T-helper 17 cell (primary cell): ENCODE data around the gene TK1. TPM values are rescaled to one million over a fixed set of nuclear protein-coding genes. Genes with fewer than 3 reads are reported as not detected.

ENCODE experiments used
- ATAC-seq: fragments of 150-1000 bp; cut with Tn5 transposase; 2 replicates; pipeline ENCODE4 v1.10.0; 2021; ENCODE audit warnings: mild to moderate bottlenecking, moderate library complexity
- DNase-seq, 3 donors: peaks; one replicate each; pipeline versions ENCODE4 v3.0.0 to v3.0.0-alpha.2; 2020 to 2021
- H3K9me3 ChIP-seq: one replicate; pipeline ENCODE4 v1.7.0; 2013; ENCODE audit warnings: low read length, mild to moderate bottlenecking; ENCODE audit not compliant: control insufficient read depth, poor library complexity, severe bottlenecking
- H3K27ac Mint-ChIP-seq: one replicate; pipeline ENCODE4 v1.8.0; 2022; ENCODE audit warnings: mild to moderate bottlenecking, moderate library complexity, mixed read lengths
- H3K27me3 Mint-ChIP-seq: one replicate; pipeline ENCODE4 v1.8.0; 2022; ENCODE audit warnings: mixed read lengths
- H3K36me3 Mint-ChIP-seq: one replicate; pipeline ENCODE4 v1.8.0; 2022; ENCODE audit warnings: low read depth, mixed read lengths
- H3K4me1 Mint-ChIP-seq: one replicate; pipeline ENCODE4 v1.8.0; 2022; ENCODE audit warnings: mild to moderate bottlenecking, mixed read lengths
- H3K4me3 Mint-ChIP-seq: one replicate; pipeline ENCODE4 v1.8.0; 2022; ENCODE audit warnings: mild to moderate bottlenecking, moderate library complexity, mixed read lengths
- total RNA-seq, 4 donors: library from RNA in 2 of 4; stranded (reverse) in 2 of 4; gene quantifications; one replicate each; pipeline ENCODE4 v1.2.3 and lab custom pipeline; 2022 to 2026

Gene TK1
- total RNA-seq, 2 donors from 2014 or later = 0.42 to 1.2 TPM

GRCh38 chr17:78226759-78227454 lies 40.1 kb upstream of the TK1 start:
- H3K27ac Mint-ChIP-seq = no peak overlapping the region
- no peak for DNase-seq
- no peaks in the 10 kb centered on the region for H3K36me3 Mint-ChIP-seq
- peaks cover 20% of the 10 kb centered on the region for H3K27me3 Mint-ChIP-seq
- no peak overlapping the region for H3K4me3 Mint-ChIP-seq
- no peaks in the 10 kb centered on the region for H3K4me1 Mint-ChIP-seq
- ATAC-seq = no peak
- no peaks in the 10 kb centered on the region for H3K9me3 ChIP-seq

- Mint-ChIP-seq H3K4me3 (no peak overlapping the region), H3K27me3 (peaks cover 18% of the 10 kb centered on the region), H3K36me3 (no peaks in the 10 kb centered on the region), H3K4me1 (no peaks in the 10 kb centered on the region), H3K27ac (no peak overlapping the region)
- no peaks in the 10 kb centered on the region for H3K9me3 ChIP-seq
- DNase-seq = no peak
- no peak for ATAC-seq
These were observed 39.4 kb upstream of the TK1 start for GRCh38 chr17:78226055-78226758.

GRCh38 chr17:78225088-78225865 lies 38.4 kb upstream of the TK1 start:
- Mint-ChIP-seq H3K27ac (no peak overlapping the region), H3K4me3 (no peak overlapping the region), H3K36me3 (no peaks in the 10 kb centered on the region), H3K4me1 (no peaks in the 10 kb centered on the region), H3K27me3 (peaks cover 9% of the 10 kb centered on the region)
- ATAC-seq (no peak), DNase-seq (no peak)
- no peaks in the 10 kb centered on the region for H3K9me3 ChIP-seq

GRCh38 chr17:78224231-78225087 lies 37.6 kb upstream of the TK1 start:
- H3K27ac Mint-ChIP-seq = peak overlapping the region; percentile 49
- no peak overlapping the region for H3K4me3 Mint-ChIP-seq
- DNase-seq = no peak
- H3K9me3 ChIP-seq = no peaks in the 10 kb centered on the region
- peaks cover 9% of the 10 kb centered on the region for H3K27me3 Mint-ChIP-seq
- ATAC-seq = no peak
- H3K4me1 Mint-ChIP-seq = no peaks in the 10 kb centered on the region
- no peaks in the 10 kb centered on the region for H3K36me3 Mint-ChIP-seq

- no peak for ATAC-seq
- H3K36me3 Mint-ChIP-seq = no peaks in the 10 kb centered on the region
These were observed 36.9 kb upstream of the TK1 start for GRCh38 chr17:78223765-78224164.

GRCh38 chr17:78223061-78223460 lies 36.2 kb upstream of the TK1 start:
- Mint-ChIP-seq H3K27me3 (peaks cover 9% of the 10 kb centered on the region), H3K36me3 (no peaks in the 10 kb centered on the region), H3K4me3 (no peak overlapping the region), H3K4me1 (no peaks in the 10 kb centered on the region), H3K27ac (no peak overlapping the region)
- H3K9me3 ChIP-seq = no peaks in the 10 kb centered on the region
- ATAC-seq (no peak), DNase-seq (no peak)

More at GRCh38 chr17:78223765-78224164, 36.9 kb upstream of the TK1 start:
- no peak overlapping the region for H3K4me3 Mint-ChIP-seq
- H3K27ac Mint-ChIP-seq = peak overlapping the region; percentile 49
- H3K9me3 ChIP-seq = no peaks in the 10 kb centered on the region
- no peak for DNase-seq
- no peaks in the 10 kb centered on the region for H3K4me1 Mint-ChIP-seq
- H3K27me3 Mint-ChIP-seq = peaks cover 9% of the 10 kb centered on the region

- DNase-seq (no peak), ATAC-seq (no peak)
- no peaks in the 10 kb centered on the region for H3K36me3 Mint-ChIP-seq
- H3K27ac Mint-ChIP-seq = no peak overlapping the region
- H3K9me3 ChIP-seq = no peaks in the 10 kb centered on the region
- H3K4me3 Mint-ChIP-seq = no peak overlapping the region
- H3K27me3 Mint-ChIP-seq = no peaks in the 10 kb centered on the region
- peaks cover under 1% of the 10 kb centered on the region for H3K4me1 Mint-ChIP-seq
These were observed 32.7 kb upstream of the TK1 start for GRCh38 chr17:78219396-78220150.

- Mint-ChIP-seq H3K4me1 (peaks cover 7% of the 10 kb centered on the region), H3K27me3 (no peaks in the 10 kb centered on the region), H3K36me3 (peaks cover 3% of the 10 kb centered on the region), H3K27ac (no peak overlapping the region), H3K4me3 (peak overlapping the region; percentile 82)
- DNase-seq (no peak), ATAC-seq (no peak)
- H3K9me3 ChIP-seq = no peaks in the 10 kb centered on the region
These were observed 27.8 kb upstream of the TK1 start for GRCh38 chr17:78214706-78215061.

- Mint-ChIP-seq H3K27me3 (no peaks in the 10 kb centered on the region), H3K4me3 (peak within 1 kb of the TSS; percentile 82), H3K4me1 (peaks cover 7% of the 10 kb centered on the region), H3K36me3 (peaks cover 3% of the 10 kb centered on the region), H3K27ac (no peak within 1 kb of the TSS)
- DNase-seq (peak; percentile 84 to 94 (median 87)), ATAC-seq (peak; percentile 100)
- H3K9me3 ChIP-seq = no peaks in the 10 kb centered on the region
These were observed 27.3 kb upstream of the TK1 start, which contains the start of gene BIRC5 for GRCh38 chr17:78214016-78214705. TSS of gene BIRC5 (plus strand) at chr17:78214253. CDS start at chr17:78214317, 64 bp downstream.

- ATAC-seq (no peak), DNase-seq (no peak)
- Mint-ChIP-seq H3K27me3 (no peaks in the 10 kb centered on the region), H3K4me3 (no peak overlapping the region), H3K4me1 (peaks cover 10% of the 10 kb centered on the region), H3K27ac (no peak overlapping the region), H3K36me3 (peaks cover 3% of the 10 kb centered on the region)
- no peaks in the 10 kb centered on the region for H3K9me3 ChIP-seq
These were observed 24.2 kb upstream of the TK1 start for GRCh38 chr17:78211032-78211431.

- no peaks in the 10 kb centered on the region for H3K9me3 ChIP-seq
- Mint-ChIP-seq H3K4me3 (no peak overlapping the region), H3K36me3 (peaks cover 3% of the 10 kb centered on the region), H3K4me1 (peaks cover 10% of the 10 kb centered on the region), H3K27ac (no peak overlapping the region), H3K27me3 (no peaks in the 10 kb centered on the region)
- DNase-seq = no peak
- ATAC-seq = no peak
These were observed 23.3 kb upstream of the TK1 start for GRCh38 chr17:78210111-78210510.

- Mint-ChIP-seq H3K27ac (no peak overlapping the region), H3K36me3 (peaks cover 3% of the 10 kb centered on the region), H3K4me3 (no peak overlapping the region), H3K4me1 (peaks cover 8% of the 10 kb centered on the region), H3K27me3 (no peaks in the 10 kb centered on the region)
- ATAC-seq = no peak
- DNase-seq = no peak
- H3K9me3 ChIP-seq = no peaks in the 10 kb centered on the region
These were observed 21.6 kb upstream of the TK1 start for GRCh38 chr17:78208486-78208885.
